ENCODE data around the gene AGAP3. TPM values are rescaled to one million over a fixed set of nuclear protein-coding genes. Genes with fewer than 3 reads are reported as not detected.

AGAP3 gene
- polyA plus RNA-seq, 1 donor (not counting 4 experiments of a cell fraction or from before 2014, with no cell fraction given), result 64.3 TPM

DNA sequence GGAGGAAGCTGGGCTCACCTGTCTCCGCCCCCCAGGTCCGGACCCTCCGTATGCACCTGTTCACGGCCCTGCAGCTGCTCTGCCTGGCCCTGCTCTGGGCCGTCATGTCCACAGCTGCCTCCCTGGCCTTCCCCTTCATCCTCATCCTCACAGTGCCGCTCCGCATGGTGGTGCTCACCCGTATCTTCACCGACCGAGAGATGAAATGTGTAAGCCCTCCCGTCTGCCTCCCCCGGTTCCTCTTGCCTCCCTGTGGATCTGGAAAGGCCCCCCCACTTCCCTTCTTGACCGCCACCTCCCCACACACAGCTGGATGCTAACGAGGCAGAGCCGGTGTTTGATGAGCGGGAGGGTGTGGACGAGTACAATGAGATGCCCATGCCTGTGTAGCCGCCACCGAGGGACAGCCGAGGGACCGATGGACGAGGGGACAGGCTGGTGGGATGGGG, 10.3 kb upstream of the AGAP3 start:
- H3K9me3 ChIP-seq (ENCODE audit: control insufficient read depth, low read depth, low read length), result no peaks in the 10 kb centered on the region
- TF ChIP-seq EZH2 (IDR thresholded peaks at IDR 0.05; ENCODE audit: low read length), result no peak
- no peak for TF ChIP-seq CTCF (optimal IDR thresholded peaks at IDR 0.05 in 1 of 3, IDR thresholded peaks at IDR 0.05 in 1 of 3, conservative IDR thresholded peaks at IDR 0.05 in 1 of 3; ENCODE audit: extremely low read depth in 1 of 3, insufficient read depth in 2 of 3, low read length in 3 of 3)
- H3K79me2 ChIP-seq (ENCODE audit: control insufficient read depth, insufficient read depth, low read length), result peaks cover 18% of the 10 kb centered on the region
- dilution Hi-C loops (cut with MboI; ENCODE audit: extremely low pct_ligation_motif_present, low sequenced_read_pairs), result no loop called here
- no peak overlapping the region for H3K9ac ChIP-seq (ENCODE audit: control insufficient read depth, extremely low read depth, insufficient read depth, low read length)
- no peaks in the 10 kb centered on the region for H3K27me3 ChIP-seq (ENCODE audit: control insufficient read depth, extremely low read depth, insufficient read depth, low read length)
- H4K20me1 ChIP-seq (ENCODE audit: control insufficient read depth, extremely low read depth, insufficient read depth, low read length), result peaks cover 2% of the 10 kb centered on the region
- H3K4me2 ChIP-seq (ENCODE audit: control insufficient read depth, extremely low read depth, insufficient read depth, low read depth, low read length), result no peak overlapping the region
- no peak overlapping the region for H2AFZ ChIP-seq (ENCODE audit: control insufficient read depth, low read length)
- H3K9me1 ChIP-seq (ENCODE audit: control insufficient read depth, extremely low read depth, insufficient read depth, low read length), result no peaks in the 10 kb centered on the region
- H3K4me1 ChIP-seq (ENCODE audit: control insufficient read depth, extremely low read depth, insufficient read depth, low read length), result peaks cover 8% of the 10 kb centered on the region
- no peak for FAIRE-seq
- H3K36me3 ChIP-seq (ENCODE audit: control insufficient read depth in 2 of 2, extremely low read depth in 1 of 2, insufficient read depth in 2 of 2, low read length in 2 of 2), result peaks cover 23 to 26% of the 10 kb centered on the region in 2 experiments
- no peak overlapping the region for H3K27ac ChIP-seq (ENCODE audit: control insufficient read depth, insufficient read depth, low read length)
- no peak overlapping the region for H3K4me3 ChIP-seq (ENCODE audit: control insufficient read depth in 2 of 3, extremely low read depth in 1 of 3, insufficient read depth in 2 of 3, low read depth in 1 of 3, low read length in 3 of 3)
- no peak for DNase-seq (ENCODE audit: low read depth, low spot score)

GRCh38 chr7:151076863-151077704, 9.2 kb upstream of the AGAP3 start:
- H2AFZ ChIP-seq (ENCODE audit: control insufficient read depth, low read length), result no peak overlapping the region
- H3K79me2 ChIP-seq (ENCODE audit: control insufficient read depth, insufficient read depth, low read length), result peaks cover 21% of the 10 kb centered on the region
- peaks cover 2% of the 10 kb centered on the region for H4K20me1 ChIP-seq (ENCODE audit: control insufficient read depth, extremely low read depth, insufficient read depth, low read length)
- FAIRE-seq (no peak), DNase-seq (ENCODE audit: low read depth, low spot score) (no peak)
- H3K9ac ChIP-seq (ENCODE audit: control insufficient read depth, extremely low read depth, insufficient read depth, low read length), result no peak overlapping the region
- peak in 2 of 3 experiments; percentile 35 for TF ChIP-seq CTCF (optimal IDR thresholded peaks at IDR 0.05 in 1 of 3, IDR thresholded peaks at IDR 0.05 in 1 of 3, conservative IDR thresholded peaks at IDR 0.05 in 1 of 3; ENCODE audit: extremely low read depth in 1 of 3, insufficient read depth in 2 of 3, low read length in 3 of 3)
- TF ChIP-seq EZH2 (IDR thresholded peaks at IDR 0.05; ENCODE audit: low read length), result no peak
- peaks cover 23 to 26% of the 10 kb centered on the region in 2 experiments for H3K36me3 ChIP-seq (ENCODE audit: control insufficient read depth in 2 of 2, extremely low read depth in 1 of 2, insufficient read depth in 2 of 2, low read length in 2 of 2)
- H3K4me2 ChIP-seq (ENCODE audit: control insufficient read depth, extremely low read depth, insufficient read depth, low read depth, low read length), result no peak overlapping the region
- H3K9me1 ChIP-seq (ENCODE audit: control insufficient read depth, extremely low read depth, insufficient read depth, low read length), result no peaks in the 10 kb centered on the region
- no peaks in the 10 kb centered on the region for H3K9me3 ChIP-seq (ENCODE audit: control insufficient read depth, low read depth, low read length)
- no peaks in the 10 kb centered on the region for H3K27me3 ChIP-seq (ENCODE audit: control insufficient read depth, extremely low read depth, insufficient read depth, low read length)
- no peak overlapping the region for H3K4me3 ChIP-seq (ENCODE audit: control insufficient read depth in 2 of 3, extremely low read depth in 1 of 3, insufficient read depth in 2 of 3, low read depth in 1 of 3, low read length in 3 of 3)
- peaks cover 16% of the 10 kb centered on the region for H3K4me1 ChIP-seq (ENCODE audit: control insufficient read depth, extremely low read depth, insufficient read depth, low read length)
- dilution Hi-C loops (cut with MboI; ENCODE audit: extremely low pct_ligation_motif_present, low sequenced_read_pairs), result no loop called here
- H3K27ac ChIP-seq (ENCODE audit: control insufficient read depth, insufficient read depth, low read length), result no peak overlapping the region
